Measurements from ENCODE around the gene ADGRF5.
A peak's percentile ranks its signal among the peaks of the same experiment; 100 is the strongest.

Gene ADGRF5

DNA sequence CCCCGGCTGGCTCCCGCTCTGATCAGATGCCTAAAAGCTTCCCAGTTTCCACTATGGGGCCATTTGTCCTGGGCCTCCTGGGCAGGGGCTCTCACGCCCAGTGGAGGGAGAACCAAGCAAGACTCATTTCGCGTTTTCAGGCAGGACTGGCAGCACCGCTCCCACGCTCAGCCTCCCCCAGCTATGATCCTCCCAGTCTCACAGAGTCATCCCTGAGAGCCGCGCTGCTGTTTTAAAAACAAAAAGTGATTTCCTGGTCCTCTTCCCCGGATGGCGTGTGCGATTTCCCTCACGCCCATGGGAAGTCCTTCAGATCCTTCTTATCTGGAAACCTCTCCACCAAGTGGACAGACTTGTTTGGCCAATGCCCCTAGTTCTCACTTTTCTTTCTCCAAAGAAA is at the start of gene ADGRF5:
Gene ADGRF5, minus strand, starts transcription at position 208 of the 400 bp plus-strand sequence. CDS start 15,176 bp downstream, outside the sequence.
- DNase-seq (ENCODE audit: low spot score), result no peak

- no peak for DNase-seq (ENCODE audit: low spot score)
Measured at GRCh38 chr6:46969206-46969605, 47.5 kb upstream of the ADGRF5 start.

DNA sequence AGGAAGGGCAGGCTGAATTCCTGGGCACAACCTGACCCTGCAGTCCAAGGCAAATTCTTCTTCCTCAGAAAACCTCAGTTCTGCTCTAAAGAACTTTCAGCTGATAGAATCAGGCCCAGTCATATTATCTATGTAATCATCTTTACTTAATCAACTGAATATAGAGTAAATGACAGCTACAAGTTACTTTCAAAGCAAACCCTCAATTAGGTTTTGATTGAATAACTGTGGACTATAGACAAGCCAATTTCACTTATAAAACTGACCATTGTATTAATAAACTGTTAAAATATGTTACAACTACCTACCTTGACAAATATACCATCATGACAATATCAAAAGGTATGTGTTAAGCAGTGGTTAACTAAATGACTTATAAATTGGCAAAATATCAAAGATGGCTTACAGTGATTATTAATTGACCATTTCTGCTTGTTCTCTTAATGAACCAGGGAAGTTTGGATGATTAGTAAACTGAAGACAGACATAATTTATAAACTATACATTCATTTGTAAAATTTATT is 46.1 kb upstream of the ADGRF5 start:
- no peak for DNase-seq (ENCODE audit: low spot score)

DNA sequence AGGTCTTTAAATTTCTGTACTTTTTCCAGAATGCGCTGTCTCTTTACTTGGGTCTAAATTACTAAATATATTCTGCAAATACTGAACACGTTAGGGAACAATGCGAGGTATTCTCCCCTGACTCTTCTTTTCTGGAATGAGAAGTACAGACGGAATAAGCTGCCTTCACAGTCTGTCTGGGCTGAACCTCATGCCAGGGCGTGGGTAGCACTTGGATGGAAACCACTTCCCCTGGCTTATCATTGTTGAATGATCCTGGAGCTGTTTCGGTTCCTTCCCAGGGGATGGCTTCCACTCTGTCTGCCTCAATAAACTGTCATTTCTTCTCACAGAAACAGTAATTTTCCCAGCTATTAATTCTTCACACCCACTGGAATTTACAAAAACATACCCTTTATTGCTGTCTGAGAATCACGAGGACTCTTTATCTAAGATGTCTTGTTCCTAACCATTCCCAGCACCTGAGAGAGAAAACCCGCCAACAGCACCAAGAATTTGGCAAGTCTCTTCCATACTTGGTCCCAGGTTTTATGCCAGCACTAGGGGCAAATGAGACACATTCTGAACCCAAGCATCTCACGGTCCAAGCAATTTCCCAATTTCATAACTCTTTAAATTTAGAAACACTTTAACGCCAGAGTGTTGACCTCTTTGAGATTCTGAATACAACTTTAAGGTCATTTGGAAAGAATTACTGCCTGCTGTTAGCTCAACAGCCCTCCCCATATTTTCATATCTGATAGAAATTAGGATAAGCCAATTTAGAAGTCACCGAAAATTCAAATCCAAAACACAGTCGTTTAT is 43.2 kb upstream of the ADGRF5 start:
- DNase-seq (ENCODE audit: low spot score), result no peak

- peak; percentile 16 for DNase-seq (ENCODE audit: low spot score)
Measured at GRCh38 chr6:46963626-46964025, 41.9 kb upstream of the ADGRF5 start.

- DNase-seq (ENCODE audit: low spot score), result no peak
Measured at GRCh38 chr6:46963039-46963438, 41.3 kb upstream of the ADGRF5 start.

- no peak for DNase-seq (ENCODE audit: low spot score)
Measured at GRCh38 chr6:46961711-46962110, 40.0 kb upstream of the ADGRF5 start.

GRCh38 chr6:46961232-46961631 is 39.5 kb upstream of the ADGRF5 start:
- DNase-seq (ENCODE audit: low spot score), result no peak

DNA sequence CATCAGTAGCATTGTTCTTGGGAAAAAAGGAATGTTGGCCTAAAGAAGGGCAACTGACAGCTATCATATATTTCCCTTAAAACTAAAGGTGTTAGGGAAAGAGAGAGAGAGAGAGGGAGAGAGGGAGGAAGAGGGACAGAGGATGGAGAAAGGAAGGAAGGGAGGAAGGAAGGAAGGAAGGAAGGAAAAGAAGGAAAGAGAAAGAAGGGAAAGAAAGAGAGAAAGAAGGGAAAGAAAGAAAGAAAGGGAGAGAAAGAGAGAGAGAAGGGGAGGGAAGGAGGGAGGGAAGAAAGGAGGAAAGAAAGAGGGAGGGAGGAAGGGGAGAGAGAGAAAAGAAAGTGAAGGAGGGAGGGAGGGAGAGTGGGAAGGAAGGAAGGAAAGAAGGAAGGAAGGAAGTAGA is 37.7 kb upstream of the ADGRF5 start:
- DNase-seq (ENCODE audit: low spot score), result no peak

GRCh38 chr6:46956409-46956808 is 34.7 kb upstream of the ADGRF5 start:
- DNase-seq (ENCODE audit: low spot score), result no peak

DNA sequence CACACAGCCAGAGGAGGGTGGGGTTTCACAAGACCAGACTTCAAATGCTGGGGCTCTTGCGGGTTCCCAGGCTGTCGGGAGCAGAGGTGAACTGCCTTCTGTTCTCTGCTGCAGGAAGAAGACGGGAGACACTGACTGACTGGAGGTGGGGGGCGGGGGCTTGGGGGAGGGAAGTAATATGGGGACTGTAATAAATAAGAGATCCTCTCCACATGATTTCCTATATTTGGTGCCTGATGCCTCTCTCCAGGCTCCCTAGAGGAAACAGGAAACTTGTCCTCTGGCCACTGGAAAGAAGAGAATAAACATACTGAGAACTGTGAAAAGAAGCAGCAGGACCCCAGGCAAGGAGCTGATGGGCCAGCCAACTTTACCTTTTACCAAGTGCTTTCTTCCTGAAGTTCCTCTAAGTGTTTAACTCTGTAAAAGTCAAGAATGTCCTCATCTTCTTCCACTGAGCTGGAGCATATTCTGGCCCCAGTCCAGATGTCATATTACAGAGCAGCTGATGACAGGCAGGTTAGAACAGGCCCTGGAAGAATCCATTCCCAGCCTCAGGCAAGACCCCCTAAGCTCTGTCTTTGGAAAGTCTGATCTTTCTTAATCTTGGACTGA is 33.2 kb upstream of the ADGRF5 start:
- DNase-seq (ENCODE audit: low spot score), result no peak

DNA sequence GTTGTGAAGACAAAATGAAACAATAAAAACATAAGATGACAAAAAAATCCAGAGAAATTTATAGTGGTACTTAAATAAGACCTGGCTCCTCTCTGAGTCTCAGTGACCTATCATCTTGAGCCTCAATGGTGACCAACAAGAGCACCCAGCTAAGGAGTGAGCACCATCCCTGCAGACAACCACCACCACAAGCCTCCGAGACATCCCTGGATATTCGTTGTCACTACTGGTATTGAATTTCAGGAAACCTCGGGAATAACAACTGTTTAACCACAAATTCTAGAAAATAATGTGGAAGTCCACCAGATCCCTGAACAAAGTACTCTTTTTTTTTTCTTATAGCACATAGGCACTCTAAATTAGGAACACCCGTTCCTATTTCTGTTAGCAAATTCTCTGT is 32.2 kb upstream of the ADGRF5 start:
- no peak for DNase-seq (ENCODE audit: low spot score)

DNA sequence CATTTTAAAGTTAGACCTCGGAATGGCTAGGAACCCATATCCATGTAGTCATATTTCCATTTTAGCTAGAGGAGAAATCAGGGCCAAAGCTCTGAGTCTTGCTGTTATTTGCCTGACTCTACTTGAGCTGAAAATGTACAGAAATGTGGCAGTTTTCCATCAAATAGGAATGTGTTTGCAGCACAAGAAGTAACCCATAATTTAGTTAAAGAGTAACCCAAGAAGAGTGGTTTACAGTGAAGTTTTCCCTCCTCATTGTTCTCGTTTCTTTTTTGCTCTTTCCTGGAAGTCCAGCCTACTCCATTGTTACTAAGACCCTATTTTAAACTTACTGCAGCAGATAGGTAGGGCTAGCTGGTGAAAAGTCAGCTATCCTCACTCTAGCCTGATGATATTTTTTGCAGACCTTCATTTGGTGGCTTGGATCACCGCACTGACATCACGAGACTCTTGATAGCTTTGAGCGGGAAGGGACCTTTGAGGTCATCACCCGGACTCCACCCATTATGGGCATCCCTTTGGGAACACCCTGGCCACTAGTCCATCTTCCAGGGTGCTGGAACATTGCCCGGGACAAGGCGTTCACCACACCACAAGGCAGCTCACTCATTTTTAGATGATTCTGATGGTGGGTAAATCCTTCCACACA is 28.0 kb upstream of the ADGRF5 start:
- DNase-seq (ENCODE audit: low spot score), result no peak

GRCh38 chr6:46948699-46949098 is 27.0 kb upstream of the ADGRF5 start:
- no peak for DNase-seq (ENCODE audit: low spot score)

- no peak for DNase-seq (ENCODE audit: low spot score)
Measured at GRCh38 chr6:46947497-46947896, 25.8 kb upstream of the ADGRF5 start.

DNA sequence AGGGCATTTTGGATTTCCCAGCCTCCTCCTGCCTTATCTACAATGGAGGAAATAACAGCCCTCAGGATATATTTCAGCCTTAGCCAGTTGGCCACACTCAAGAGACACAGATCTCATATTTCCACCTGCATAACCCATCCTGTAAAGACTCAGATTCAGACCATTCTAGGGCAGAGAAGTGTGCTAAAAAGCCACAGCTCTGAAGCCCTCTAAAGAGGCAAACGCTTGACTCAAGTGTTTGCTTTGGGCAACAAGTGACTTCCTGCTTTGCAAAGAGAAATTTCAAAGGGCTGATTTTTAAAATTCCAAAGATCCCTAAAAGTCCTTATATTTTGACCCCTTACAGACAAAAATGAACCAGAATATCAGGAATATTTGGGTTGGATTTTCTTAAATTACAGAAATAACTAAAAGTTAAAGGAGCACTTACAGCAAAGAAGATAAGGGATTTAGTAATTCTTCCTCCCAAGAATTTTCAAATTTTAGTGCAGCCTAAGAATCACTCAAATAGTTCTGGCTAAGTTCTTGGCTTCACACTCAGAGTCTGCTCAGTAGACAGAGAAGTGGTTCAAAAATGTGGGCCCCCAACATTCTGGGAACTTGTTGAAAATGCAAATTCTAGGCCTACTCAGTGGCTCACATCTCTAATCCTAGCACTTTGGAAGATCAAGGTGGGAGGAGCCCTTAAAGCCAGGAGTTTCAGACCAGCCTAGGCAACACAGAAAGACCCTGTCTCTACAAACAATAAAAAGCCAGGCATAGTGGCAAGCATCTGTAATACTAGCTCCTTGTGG is 18.9 kb upstream of the ADGRF5 start:
- no peak for DNase-seq (ENCODE audit: low spot score)

DNA sequence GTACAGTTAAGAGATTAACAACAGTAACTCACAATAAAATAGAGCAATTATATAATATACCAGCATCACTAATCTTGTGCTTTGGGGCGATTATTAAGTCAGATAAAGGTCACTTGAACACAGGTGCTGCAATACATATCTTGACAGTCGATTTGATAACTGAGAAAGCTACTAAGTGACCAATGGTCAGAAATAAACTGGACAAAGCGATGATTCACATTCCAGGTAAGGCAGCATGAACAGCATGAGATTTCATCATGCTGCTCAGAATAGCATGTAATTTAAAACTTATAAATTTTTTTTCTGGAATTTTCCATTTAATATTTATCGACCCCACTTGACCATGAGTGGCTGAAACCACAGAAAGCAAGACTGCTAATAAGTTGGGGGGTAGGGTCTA is 15.9 kb upstream of the ADGRF5 start:
- DNase-seq (ENCODE audit: low spot score), result no peak

DNA sequence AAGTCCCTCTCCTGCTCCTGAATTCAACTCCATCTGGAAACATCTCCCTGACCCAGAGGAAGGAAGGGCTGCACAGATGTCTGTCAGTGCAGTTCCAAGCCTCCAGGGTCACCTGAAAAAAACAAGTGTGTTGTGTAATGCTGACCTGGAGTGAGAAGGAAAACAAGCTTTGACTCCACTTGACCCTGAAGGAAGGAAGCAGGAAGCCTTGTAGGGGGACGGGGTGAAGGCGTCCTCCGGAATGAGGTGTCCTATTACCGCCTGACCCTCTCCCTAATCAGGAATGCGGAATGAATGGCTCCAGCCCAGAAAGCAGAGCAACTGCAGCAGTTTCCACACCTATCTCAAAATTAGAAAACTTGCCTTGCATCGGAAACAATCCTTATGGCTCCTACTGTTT is 13.9 kb upstream of the ADGRF5 start:
- no peak for DNase-seq (ENCODE audit: low spot score)

DNA sequence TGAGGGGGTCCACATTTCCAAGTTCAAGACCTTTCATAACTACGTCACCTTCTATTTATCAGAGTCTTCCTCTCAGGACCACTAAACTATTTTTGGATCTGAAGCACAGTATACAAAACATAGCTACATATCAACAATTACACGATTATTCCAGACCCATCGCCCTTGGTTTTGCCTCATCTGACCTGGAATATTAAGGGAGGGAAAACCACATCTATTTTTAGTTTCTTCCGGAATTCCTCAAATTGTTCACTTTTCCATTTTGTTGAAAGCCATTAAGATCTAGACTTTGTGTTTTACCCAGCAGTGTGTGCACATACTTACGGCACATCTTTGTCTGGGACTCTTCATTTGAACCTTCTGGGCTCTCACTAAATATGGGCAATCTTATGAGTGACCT is 12.0 kb upstream of the ADGRF5 start:
- no peak for DNase-seq (ENCODE audit: low spot score)

GRCh38 chr6:46932526-46933319 is 11.0 kb upstream of the ADGRF5 start:
- DNase-seq (ENCODE audit: low spot score), result no peak

GRCh38 chr6:46931416-46931815 is 9.7 kb upstream of the ADGRF5 start:
- DNase-seq (ENCODE audit: low spot score), result no peak
